Stimulated activated CD8-positive, alpha-beta memory T cell treated with anti-CD3 and anti-CD28 coated beads, Interleukin-2, amount 100 ng/mL, for 1 hour (primary cell): ENCODE measurements around the gene ROR1.

Source experiments
- DNase-seq, 2 donors: peaks; one replicate each; pipeline ENCODE4 v3.0.0-alpha.2; 2020; ENCODE audit warnings: low read depth in 2 of 2

ROR1 gene

DNA sequence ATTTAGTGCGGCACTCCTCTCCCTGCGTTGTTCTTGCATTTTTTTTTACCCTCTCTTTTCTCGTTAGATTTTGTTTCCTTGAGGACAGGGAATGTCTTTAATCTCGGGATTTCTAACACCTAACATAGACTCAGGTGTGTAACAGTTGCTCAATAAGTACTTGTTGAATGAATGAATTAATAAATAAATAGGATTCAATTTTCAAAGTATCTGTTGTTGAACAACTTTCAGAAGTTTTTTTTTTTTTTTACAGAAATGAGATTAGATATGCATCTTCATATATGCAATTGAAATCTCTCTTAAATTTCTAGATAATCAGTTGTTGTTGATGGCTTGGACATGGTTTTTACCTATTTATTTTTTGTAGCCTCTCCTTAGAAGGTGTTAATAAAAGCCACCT is 83.1 kb downstream of the ROR1 start:
- no peak for DNase-seq

DNA sequence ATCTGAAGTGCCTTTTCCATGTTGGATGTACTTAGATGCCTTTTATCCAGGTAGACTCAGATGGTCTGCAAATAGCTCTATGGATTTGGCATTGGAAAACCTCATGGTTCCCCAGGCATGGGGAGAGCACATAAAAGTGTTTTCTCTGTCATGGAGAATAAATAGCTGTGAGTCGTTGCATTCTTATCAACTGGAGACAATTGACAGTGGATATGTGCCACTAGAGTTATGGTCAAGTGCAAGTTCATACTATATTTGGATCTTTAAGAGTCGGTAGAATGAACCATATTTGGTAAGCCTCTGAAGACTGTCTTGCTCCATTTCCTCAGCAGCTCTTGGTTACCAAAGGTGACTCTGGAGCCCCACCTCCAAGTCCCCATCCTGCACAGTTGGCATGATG is 83.7 kb downstream of the ROR1 start:
- DNase-seq, result no peak

DNA sequence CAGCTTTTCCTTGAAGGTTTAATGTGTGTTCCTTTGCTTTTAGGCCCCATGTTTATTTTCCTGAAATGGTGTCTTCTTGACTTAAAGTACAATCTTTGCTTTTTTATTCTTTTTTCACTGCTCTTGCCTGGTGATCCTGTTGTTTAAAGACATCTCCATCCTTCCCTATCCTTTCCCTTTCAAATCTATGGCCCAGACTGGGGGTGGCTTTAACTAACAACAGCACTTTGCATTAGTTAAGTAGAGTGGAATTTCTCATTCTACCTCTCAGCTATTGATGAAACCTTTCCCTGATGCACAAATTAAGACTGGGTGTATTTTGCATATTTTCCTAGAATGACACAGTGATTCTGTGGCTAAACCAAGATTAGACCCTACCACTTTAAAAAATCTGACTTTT is 84.3 kb downstream of the ROR1 start:
- DNase-seq, result no peak

DNA sequence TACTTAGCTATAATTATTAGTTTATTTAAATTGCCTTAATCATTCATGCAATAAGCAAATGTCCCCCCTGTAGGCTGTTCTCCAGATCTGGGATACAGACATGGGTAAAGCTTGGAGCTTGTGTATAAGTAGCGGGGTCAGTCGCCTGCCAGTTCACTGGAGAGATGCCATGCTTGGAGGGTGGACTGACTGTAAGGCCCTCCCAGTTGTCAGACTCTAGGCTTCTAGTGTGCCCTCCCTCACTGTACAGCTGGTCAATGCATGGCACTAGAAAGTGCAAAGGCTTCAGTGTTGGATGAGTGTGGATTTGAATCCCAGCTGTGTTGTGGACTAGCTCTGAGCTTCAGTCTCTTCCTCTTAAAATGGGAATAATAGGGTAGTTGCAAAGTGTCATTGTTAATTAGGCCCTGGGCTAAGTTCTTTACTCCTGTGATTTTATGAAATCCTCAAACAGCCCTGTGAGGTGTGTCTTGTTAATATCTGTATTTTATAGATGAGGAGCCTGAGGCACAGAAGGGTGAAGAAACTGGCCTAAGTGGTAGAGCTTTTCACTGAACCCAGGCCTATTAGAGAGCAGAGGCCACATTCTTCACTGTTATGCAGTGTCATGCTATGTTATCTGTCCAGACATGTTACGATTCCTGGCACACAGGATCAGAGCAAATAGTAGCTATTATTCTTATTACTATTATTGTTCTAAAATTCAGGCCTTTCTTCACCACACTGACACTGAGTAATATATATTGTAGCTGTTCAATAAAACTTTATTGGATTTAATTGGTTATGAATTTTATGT is 85.9 kb downstream of the ROR1 start:
- no peak for DNase-seq

DNA sequence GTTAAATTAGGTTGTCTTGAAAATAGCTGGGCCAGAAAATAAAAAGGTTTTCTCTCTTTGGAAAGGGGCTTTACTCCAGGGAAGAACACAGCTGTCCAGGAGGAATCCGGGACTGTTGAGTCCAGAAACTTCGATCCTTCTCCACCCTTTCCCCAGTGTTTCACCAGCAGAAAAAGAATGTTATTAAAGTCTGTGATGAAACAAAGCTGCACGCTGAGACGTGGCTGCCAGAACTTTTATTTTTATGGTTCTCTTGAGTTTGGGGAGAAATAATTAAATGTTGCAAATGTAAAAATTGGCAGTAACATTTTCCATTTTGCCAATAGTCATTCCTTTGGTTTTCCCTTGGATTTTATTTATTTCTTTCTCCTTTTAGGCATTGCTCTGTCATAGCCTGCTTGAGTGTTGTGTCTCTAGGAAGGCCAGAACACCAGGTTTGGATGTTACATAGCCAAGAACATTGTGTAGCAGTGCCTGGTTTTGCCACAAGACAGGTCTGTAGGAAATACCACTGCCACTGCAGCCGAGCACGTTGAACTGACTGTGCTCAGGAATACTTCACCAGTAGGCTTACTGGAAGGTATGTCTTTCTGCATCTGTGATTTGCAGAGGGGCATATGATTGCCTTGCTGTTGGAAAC is 87.4 kb downstream of the ROR1 start:
- DNase-seq, result no peak

DNA sequence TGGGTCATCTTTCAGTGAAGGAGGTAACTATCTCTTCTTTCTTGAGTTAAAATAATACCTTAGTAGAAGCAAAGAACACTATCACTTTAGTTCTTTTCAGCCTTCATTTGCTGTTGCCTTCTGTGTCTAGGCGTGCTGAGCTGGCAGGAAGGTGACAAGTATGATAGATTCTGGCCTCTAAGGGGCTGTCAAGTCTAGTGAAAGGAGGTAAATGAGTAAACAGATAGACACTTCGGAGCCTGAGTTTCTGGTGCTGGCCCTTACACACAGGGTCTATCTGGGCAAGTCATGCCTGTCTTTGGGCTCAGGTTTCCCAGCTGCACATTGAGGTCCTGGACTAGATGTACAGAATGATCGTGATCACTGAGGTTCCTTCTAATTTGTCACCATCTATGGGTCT is 89.3 kb downstream of the ROR1 start:
- DNase-seq, result no peak

DNA sequence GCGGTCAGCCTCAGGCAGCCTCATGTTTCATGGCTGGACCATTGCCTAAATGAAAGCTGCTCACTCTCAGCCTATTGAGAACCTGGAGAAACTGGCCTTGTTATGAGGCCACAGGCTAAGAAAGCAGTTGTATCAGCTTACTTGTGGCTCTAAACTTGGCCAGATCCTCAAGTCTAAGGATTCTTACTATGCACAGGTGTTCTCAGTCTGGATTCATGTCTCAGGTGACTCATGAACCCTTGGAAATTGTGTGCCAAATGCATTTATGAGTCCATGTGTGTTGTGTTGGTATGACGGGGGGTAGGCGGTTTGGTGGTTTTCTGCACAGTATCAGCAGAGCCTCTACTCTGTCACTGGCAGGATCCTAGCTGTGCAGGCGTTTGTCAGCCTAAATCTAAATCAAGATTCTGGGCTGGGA is 90.4 kb downstream of the ROR1 start:
- no peak for DNase-seq

DNA sequence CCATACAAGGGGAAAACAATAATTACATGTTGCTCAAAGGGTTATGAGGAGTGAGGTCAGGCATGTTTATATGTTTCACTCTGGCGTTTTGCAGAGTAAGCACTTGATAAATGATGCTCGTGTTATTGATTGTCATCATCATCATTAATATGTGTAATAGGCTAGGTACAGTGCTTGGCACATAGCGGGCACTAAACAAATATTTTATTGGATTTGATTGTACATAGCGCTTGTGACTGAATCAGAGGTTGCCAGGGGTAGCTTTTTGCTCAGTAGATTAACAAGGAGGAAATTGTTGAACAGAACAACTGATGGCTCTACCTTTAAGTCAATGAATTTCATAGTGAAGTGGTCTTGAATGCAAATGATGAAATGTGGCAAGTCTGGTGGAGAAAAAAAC is 91.7 kb downstream of the ROR1 start:
- no peak for DNase-seq

DNA sequence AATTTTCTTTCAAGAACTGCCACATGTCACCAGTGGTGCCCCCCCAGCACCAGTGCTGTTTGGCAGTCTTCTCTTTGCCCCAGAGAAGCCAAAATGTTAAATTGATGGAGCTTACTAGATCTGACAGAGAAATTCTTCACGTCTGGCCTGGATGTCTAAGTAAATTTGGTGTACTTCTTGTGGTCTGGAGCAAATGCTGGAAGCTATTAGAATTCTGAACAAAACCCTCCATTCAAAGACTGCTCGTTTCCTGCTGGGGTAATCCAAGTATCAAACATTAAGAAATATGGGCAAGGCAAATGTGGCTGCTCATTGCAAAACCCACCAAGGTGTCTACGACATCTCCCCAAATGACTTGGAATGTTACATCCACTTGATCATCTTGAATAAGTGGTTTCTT is 92.3 kb downstream of the ROR1 start:
- DNase-seq, result no peak

DNA sequence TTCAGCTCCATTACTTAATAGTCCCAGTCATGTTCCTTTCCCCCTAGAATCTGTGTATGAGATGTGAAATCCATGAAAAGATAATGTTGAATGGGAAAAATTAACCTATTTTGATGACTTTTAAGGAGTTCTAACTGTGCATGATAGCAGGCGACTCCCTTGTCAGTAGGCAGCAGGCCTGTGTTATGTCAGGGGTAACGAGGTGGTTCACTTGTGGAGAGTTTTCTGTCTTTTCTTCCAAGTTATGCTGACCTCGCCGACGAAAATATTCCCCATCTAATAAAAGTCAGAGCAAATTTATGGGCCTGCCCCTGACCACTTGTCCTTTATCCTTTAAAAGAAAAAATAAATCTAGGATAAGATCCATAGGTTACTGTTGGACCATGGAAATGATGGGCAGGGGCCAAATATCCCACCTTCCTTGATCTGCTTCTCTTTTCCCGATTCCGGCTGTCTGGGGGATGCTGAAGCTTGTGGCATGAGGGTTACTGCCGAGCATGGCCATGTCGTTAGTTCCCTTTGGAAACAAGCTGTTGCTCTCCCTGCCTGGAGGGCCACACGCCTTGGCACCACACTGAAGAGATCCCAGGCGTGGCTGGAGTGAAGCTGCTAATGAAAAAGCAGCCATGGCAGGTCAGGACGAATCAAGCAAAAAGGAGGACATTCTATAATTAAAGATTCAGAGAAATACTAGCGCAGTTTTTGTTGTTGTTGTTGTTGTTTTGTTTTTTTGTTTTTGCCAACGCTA is 93.8 kb downstream of the ROR1 start:
- no peak for DNase-seq

DNA sequence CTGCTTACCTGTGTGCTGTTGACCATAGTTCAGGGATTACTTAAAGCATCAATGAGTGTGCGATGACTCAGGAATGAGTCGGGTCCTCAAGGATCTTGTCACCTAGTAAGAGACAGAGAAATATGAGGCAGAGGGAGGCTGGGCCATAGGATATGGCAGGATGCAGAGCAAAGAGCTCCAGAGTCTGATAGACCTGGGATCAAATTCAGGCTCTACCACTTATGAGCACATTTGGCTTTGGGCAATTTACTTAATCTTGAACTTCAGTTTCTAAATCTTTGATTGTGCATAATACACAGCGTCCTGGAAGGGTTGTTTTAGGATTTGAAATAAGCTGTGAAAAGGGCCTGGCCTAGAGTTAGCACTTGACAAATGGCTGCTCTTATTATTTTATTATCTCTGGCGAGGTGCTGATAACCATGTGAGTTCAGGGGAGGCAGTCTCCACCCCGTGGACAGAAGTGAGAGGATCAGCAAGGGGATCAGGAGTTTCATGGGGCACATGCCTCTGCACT is 94.5 kb downstream of the ROR1 start:
- DNase-seq, result no peak

DNA sequence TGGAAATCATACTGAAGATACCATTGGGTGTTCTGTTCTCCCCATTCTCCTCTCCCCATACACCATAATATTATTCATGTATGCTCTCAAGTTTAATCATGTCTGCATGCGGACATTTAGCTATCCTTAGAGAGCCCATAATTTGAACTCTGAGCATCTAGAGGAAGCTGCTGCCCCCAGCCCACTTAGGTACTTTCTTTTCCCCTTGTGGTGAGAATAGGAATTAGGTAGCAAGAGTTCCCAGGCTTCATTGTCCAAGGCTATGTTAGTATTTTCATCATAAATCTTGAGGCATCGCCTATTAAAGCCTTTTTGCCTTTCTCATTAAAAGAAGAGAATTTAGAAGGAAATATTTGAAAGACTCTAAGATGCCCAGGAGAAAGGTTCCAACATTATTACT is 96.3 kb downstream of the ROR1 start:
- DNase-seq, result no peak

DNA sequence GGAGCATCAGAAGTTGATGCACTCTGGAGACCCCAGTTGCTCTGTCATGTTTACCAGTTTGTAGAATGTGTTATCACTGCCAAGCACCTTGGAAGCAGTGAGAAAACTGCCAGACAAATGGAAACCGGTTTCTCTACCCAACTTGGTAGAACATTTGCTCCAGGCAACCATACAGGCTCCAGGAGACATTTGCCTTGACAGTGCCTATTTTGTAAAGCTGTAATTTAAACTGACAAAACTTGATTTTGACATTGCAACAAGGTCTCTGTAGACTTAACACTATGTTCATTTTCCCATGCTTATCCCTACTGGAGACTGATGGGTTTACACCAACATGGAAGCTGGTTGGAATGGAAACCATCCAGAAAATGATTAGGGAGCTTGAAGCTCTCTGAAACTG is 97.6 kb downstream of the ROR1 start:
- DNase-seq, result no peak

DNA sequence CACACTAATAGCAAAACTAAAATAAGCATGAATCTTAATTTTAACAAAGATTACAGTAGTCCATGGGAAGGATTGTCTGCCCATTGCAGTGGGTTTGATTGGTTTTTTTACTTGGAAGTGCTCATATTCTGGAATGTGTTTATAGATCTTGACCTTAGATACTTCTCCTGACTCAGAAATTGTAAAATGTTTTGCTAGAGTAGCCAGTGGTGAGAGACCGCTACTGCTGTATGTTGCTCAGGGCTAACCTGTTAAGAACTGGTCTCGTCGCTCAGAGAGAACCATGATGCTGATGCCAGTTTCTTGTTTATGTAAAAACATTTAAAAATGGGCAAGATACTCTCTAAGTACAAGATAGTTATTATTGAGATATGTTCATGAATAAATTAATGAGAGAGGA is 99.9 kb downstream of the ROR1 start:
- no peak for DNase-seq

DNA sequence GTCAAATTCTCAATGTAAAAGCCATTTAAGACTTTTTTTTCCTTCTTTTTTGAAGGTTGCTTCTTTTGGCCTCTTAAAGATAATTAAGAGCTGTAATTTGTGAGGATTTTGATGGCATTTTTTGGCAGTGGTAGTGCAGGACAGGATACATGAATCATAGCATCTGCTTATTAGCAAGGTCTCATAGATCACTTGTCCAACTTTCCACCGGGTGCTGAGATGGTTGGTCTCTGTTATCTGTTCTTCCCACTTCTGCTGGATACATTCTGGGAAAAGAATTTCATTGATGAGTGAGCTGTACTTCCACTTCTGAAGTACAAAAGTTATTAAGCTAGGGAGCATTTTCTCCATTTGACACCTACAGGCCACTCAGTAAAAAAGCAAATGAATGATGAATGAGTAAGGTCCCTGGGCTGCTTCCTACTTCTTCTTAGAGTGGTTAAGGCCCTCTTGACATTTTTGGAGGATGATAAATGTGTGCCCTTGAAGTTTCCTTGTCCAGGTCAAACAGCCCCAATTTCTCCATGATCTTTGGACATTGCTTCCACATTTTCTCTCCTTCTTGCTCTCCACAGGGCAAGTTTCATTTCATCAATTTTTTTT is 100.6 kb downstream of the ROR1 start:
- no peak for DNase-seq

DNA sequence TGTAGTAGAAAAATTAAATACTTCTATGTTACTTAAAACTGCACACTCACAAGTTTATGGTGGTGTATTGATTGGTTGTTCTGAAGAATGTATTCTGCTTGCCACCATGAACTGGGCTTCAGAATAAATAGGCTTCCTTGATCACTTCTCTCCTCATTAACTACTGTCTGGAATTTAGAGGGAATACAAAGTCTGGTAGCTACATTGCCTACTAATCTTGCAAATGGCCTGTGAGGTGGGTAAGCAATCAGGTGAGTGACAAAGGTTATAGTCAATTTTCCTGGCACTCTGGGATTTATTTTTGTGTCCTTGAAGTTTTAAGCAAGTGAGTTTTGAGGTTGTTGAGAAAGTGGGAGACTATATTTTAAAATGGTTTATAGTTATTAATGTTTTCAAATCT is 101.8 kb downstream of the ROR1 start:
- no peak for DNase-seq

DNA sequence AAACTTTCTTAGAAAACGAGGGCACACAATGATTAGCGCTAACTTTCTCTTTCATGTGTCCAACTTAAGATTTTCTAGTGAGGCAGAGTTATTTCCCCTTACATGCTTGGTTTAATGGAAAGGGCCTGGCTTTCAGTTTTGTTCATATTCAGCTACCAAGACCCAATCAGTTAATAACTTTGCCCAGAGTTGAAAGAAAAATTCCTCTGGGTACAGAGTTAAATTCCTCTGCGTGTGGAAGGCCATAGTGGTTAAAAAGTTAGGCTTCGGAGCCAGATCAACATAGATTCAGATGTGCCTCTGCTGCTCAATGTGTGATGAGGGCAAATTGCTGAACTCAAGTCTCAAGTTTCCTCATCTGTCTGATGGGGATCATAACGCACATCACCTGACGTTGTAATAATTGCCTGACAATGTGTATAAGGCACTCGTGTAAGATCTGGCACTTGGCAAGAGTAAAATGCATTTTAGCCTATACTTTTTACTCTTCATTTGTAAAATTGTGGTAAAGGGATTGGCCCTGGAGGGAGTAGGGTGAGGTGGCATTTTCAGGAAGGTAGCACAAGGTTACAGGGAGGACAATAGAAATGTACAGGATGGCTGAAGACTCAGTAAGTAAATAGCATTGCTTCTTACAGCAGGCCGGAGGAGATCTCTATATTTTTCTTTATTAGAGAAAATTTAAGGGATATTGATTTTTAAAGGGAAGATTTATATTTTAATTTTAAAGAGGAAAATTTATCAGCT is 103.4 kb downstream of the ROR1 start:
- no peak for DNase-seq

DNA sequence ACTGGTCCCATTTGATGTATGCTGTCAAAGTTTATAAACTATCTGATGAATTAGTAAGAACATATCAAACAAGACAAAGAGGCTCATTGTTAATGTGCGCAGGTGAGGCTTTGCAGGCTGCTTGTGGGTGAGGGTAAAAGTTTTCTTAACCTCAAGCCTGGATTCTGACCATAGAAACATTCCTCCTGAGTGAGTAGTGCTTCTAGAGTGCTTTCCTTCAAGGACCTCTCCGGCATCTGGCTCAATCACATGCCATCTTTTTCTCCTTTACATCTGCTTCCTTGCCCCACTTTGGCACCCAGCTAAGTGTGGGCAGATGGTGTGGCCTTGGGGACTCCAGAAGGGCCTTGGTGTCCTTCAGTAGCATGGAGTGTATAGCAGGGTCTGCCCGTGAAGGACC is 104.0 kb downstream of the ROR1 start:
- no peak for DNase-seq

DNA sequence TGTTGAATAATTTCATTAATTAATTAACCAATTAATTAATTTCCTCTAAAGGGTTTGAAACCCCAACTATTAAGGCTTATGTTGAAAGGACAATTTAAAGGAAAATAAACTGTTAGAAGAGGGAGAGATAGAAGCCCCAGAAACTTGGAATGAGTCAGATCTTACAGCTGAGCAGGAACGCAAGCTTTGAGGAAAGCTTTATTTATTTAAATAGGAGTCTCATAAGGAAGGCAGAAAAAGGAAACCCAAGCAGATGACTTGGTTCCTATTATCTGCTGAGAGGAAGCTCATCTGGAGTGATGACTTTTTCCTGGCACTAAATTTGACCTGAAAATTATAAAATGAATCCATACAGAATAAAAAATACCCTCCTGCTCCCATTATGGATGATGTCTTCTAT is 105.1 kb downstream of the ROR1 start:
- no peak for DNase-seq

DNA sequence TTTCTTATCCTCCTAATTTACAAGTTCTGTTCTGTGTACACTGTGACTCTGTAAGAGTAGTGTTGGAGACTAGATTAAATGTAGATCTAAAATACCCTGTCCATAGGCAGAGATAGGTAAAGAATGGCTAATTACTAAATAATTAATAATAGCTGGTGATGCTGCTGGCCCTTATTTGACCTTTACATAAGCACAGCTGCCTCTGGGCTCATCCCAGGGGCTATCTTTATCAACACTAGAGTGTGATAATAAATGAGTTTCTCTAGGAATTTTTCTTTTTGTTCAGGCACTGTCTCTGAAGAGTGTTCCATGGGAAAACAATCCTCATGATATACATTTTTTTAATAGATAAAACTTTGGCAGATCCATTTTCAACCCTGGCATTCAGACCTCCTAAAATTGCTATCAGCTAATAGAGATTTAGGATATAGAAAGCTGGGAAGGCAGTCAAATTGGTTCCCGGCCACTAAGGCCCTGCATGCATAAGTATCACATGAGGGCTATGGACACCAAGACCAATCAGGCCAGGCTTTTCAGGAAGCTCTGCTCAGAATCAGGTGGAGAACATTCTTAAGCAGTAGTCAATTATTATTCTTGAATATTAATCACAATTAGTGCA is 107.2 kb downstream of the ROR1 start:
- no peak for DNase-seq

DNA sequence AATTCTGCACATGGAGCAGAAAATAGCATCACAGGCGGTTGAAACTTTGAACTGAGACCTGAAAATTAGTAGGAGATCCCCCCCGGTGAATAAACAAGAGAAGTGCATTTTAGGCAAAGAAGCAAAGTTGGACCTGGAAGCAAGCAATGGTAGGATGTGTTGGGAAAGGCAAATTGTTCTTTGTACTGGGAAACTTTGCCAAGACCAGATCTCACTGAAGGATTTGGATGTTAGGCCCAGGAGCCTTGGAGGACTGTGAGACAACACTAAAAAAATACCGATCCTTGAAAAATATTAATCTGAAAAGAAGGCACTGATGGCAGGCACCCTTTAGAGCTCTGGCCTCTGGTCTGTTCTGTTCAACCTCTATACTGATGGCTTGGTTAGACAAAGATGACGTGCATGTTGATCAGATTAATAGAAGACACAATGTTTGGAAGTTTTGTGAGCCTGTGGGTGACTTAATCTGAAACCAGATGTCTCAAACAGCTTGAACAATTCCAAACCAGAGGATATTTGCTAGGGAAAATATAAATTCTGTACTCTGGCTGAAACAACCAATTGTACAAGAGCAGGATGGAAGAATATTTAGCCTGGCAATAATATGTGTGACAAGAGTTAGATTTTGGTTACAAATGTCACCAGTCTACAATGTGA is 108.4 kb downstream of the ROR1 start:
- no peak for DNase-seq
